HepG2 (cell line): Measurements from ENCODE around the gene TRIO. TPM values are rescaled to one million over a fixed set of nuclear protein-coding genes. Genes with fewer than 3 reads are reported as not detected.

Experiments used
- ATAC-seq: fragments of 200-7000 bp; cut with Tn5 transposase; 3 replicates; pipeline ENCODE4 v1.9.1; 2020; ENCODE audit warnings: mild to moderate bottlenecking, moderate library complexity
- BruUV-seq: library from RNA; stranded (reverse); fragments of 400-500 nt; replicated peaks from 2 replicates; lab custom pipeline; 2021; lab: Mats Ljungman, UMichigan
- CTCF ChIA-PET: fragments of 300-600 bp; formaldehyde crosslinking; extraction: SDS; loops from one replicate; lab custom pipeline; 2021; ENCODE audit warnings: low total read pairs, inconsistent platforms, low intra/inter-chr PET ratio; lab: Yijun Ruan, JAX
- POLR2A ChIA-PET: fragments of 350-600 bp; sonication (Branson Sonifier 250); formaldehyde crosslinking; loops from one replicate; lab custom pipeline; 2020; ENCODE audit warnings: antibody characterized with exemption, inconsistent platforms; lab: Yijun Ruan, JAX
- DNase-seq: peaks from one replicate; pipeline ENCODE4 v3.0.0-alpha.2; 2015; ENCODE audit warnings: low spot score
- FAIRE-seq: peaks from 3 replicates; lab custom pipeline; 2011; peaks lifted over from hg19 to GRCh38; lab: Jason Lieb, UNC
- H2AFZ ChIP-seq: one replicate; pipeline ENCODE4 v1.6.1; 2011; ENCODE audit warnings: low read length, inconsistent platforms
- H3K27ac ChIP-seq: fragments of 300-600 bp; 3 replicates; pipeline ENCODE4 v1.8.0; 2011; ENCODE audit warnings: mixed run types, mild to moderate bottlenecking, mixed read lengths, low read length, inconsistent platforms; ENCODE audit not compliant: insufficient read depth; ENCODE audit errors: extremely low read length
- H3K27me3 ChIP-seq, 2 experiments: fragments of 200-600 bp in 1 of 2; 2 replicates in 1 of 2; 3 replicates in 1 of 2; pipeline versions ENCODE4 v1.6.0 to v1.8.0; 2011; ENCODE audit warnings: low read length in 2 of 2, mild to moderate bottlenecking in 2 of 2, moderate library complexity in 2 of 2, inconsistent platforms in 1 of 2; ENCODE audit not compliant: insufficient read depth in 2 of 2, control insufficient read depth in 1 of 2
- H3K36me3 ChIP-seq, 2 experiments: fragments of 200-600 bp in 1 of 2; replicated peaks in 1 of 2; 2 replicates in 1 of 2; 3 replicates in 1 of 2; pipeline versions ENCODE4 v1.5.1 to v1.8.0; 2011; ENCODE audit warnings: low read length in 2 of 2, inconsistent platforms in 1 of 2; ENCODE audit not compliant: insufficient read depth in 2 of 2, control insufficient read depth in 1 of 2
- H3K4me1 ChIP-seq: 2 replicates; pipeline ENCODE4 v1.5.1; 2012; ENCODE audit warnings: low read length, inconsistent platforms; ENCODE audit not compliant: insufficient read depth
- H3K4me2 ChIP-seq: 2 replicates; pipeline ENCODE4 v1.6.0; 2011; ENCODE audit warnings: low read depth, low read length, inconsistent platforms
- H3K4me3 ChIP-seq, 3 experiments: fragments of 200-600 bp in 1 of 3; sonication (generic), shearing (Covaris generic) in 1 of 3; replicated peaks in 1 of 3; 2 replicates each; pipeline ENCODE4 v1.5.1; 2011 to 2016; ENCODE audit warnings: low read length in 3 of 3, inconsistent platforms in 2 of 3, low read depth in 2 of 3, mild to moderate bottlenecking in 2 of 3, control low read depth in 1 of 3, mixed read lengths in 1 of 3; ENCODE audit not compliant: insufficient read depth in 1 of 3
- H3K79me2 ChIP-seq: one replicate; pipeline ENCODE4 v1.6.1; 2011; ENCODE audit warnings: low read length, inconsistent platforms; ENCODE audit not compliant: insufficient read depth
- H3K9ac ChIP-seq: 2 replicates; pipeline ENCODE4 v1.6.0; 2011; ENCODE audit warnings: mild to moderate bottlenecking, low read depth, low read length, inconsistent platforms; ENCODE audit not compliant: insufficient read depth
- H3K9me3 ChIP-seq: 2 replicates; pipeline ENCODE4 v1.5.1; 2012; ENCODE audit warnings: mild to moderate bottlenecking, low read length
- H4K20me1 ChIP-seq: 2 replicates; pipeline ENCODE4 v1.6.0; 2011; ENCODE audit warnings: inconsistent platforms, mild to moderate bottlenecking, low read length, moderate library complexity; ENCODE audit not compliant: insufficient read depth
- MED8 ChIP-seq: sonication (generic); formaldehyde crosslinking; IDR thresholded peaks from 2 replicates; pipeline ENCODE4 v1.8.1; 2023; ENCODE audit warnings: mild to moderate bottlenecking, missing genetic modification reagents; ENCODE audit not compliant: insufficient replicate concordance
- RBFOX2 ChIP-seq: fragments of 200-400 bp; formaldehyde crosslinking; IDR thresholded peaks from 2 replicates; pipeline ENCODE4 v1.6.1; 2017; ENCODE audit warnings: low read depth, mild to moderate bottlenecking, low read length
- ZMYM3 ChIP-seq: sonication (generic); formaldehyde crosslinking; IDR thresholded peaks from 2 replicates; pipeline ENCODE4 v1.5.1; 2020; ENCODE audit warnings: mild to moderate bottlenecking, missing genetic modification reagents
- ZNF33A ChIP-seq: sonication (generic); formaldehyde crosslinking; IDR thresholded peaks from 2 replicates; pipeline ENCODE4 v1.5.1; 2020; ENCODE audit warnings: missing genetic modification reagents, mild to moderate bottlenecking, moderate library complexity, borderline replicate concordance
- ZNF446 ChIP-seq: sonication (generic); formaldehyde crosslinking; IDR thresholded peaks from 2 replicates; pipeline ENCODE4 v1.5.0; 2020; ENCODE audit warnings: mild to moderate bottlenecking, missing genetic modification reagents
- ZNF558 ChIP-seq: sonication (generic); formaldehyde crosslinking; IDR thresholded peaks from 2 replicates; pipeline ENCODE4 v1.9.0; 2022; ENCODE audit warnings: mild to moderate bottlenecking, missing genetic modification reagents, borderline replicate concordance
- ZNF747 ChIP-seq: sonication (generic); formaldehyde crosslinking; IDR thresholded peaks from 2 replicates; pipeline ENCODE4 v1.8.1; 2023; ENCODE audit warnings: missing genetic modification reagents, mild to moderate bottlenecking, borderline replicate concordance
- WGBS: methylation state at CpG from one replicate; pipeline ENCODE4 v1.1.6; 2017; ENCODE audit warnings: low lambda C conversion rate; 5-methylcytosine and 5-hydroxymethylcytosine counted together
- in situ Hi-C: cut with HindIII; loops from 2 replicates; pipeline ENCODE4 v1.10.0; 2017; ENCODE audit warnings: low pct_unique_long_range_greater_than_20kb; ENCODE audit not compliant: extremely low pct_ligation_motif_present
- intact Hi-C: fragments of 100-400 bp; cut with micrococcal nuclease; formaldehyde crosslinking; loops from one replicate; pipeline ENCODE4 v1.10.0; 2022; ENCODE audit not compliant: unreplicated experiment
- polyA plus RNA-seq, 8 experiments: library from polyadenylated mRNA; depleted of rRNA in 3 of 8; stranded (reverse) in 7 of 8; unstranded in 1 of 8; fragments of >200 nt; fragmentation: Illumina TruSeq in 4 of 8; extraction: Trizol in 4 of 8; gene quantifications; 2 replicates each; pipeline versions ENCODE4 v1.2.1 to v1.2.3, GENCODE V29; 2011 to 2016; ENCODE audit warnings: low read depth in 4 of 8, missing spikeins in 1 of 8, mixed read lengths in 1 of 8; ENCODE audit not compliant: insufficient read depth in 1 of 8
- total RNA-seq, 5 experiments: library from RNA; depleted of rRNA; stranded (reverse); fragments of >200 nt; fragmentation: Illumina TruSeq; extraction: Trizol; gene quantifications; 2 replicates each; pipeline ENCODE4 v1.2.3, GENCODE V29; 2016; ENCODE audit warnings: low read depth in 1 of 5
- TF ChIP-seq, protein P1 (sequence below): IDR thresholded peaks from 2 replicates; pipeline ENCODE4 v1.6.1; 2012; ENCODE audit warnings: low read depth, low read length, improper control_type of control experiment
- TF ChIP-seq, protein P2 (sequence below): sonication (generic); formaldehyde crosslinking; IDR thresholded peaks from 2 replicates; pipeline ENCODE4 v1.8.1; 2023; ENCODE audit warnings: mild to moderate bottlenecking, inconsistent platforms, moderate library complexity, missing genetic modification reagents, borderline replicate concordance
- TF ChIP-seq, protein P3 (sequence below): sonication (generic); formaldehyde crosslinking; IDR thresholded peaks from 2 replicates; pipeline ENCODE4 v1.5.0; 2020; ENCODE audit warnings: missing genetic modification reagents

TRIO gene
- total and polyA plus RNA-seq, 2 of the 13 experiments (the other 11 are each of a cell fraction or from before 2014, with no cell fraction given), result 45.2 to 45.9 TPM

DNA sequence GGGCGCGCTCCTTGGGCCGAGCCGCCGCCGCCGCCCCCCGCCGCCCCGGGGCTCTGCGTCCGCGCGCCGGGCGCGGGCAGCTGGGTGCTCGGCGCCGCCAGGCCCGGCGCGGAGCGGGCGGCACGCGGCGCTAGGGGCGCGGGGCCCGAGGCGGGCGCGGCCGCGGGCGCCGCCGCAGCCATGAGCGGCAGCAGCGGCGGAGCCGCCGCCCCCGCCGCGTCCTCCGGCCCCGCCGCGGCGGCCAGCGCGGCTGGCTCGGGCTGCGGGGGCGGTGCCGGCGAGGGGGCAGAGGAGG lies 351 bp downstream of the TRIO start:
- Histone ChIP-seq H3K27me3 (no peaks in the 10 kb centered on the region; a peak in 2 of 5 replicates), H3K9ac (peak overlapping the region; percentile 80), H3K79me2 (peaks cover 44% of the 10 kb centered on the region)
- no TSS peak for BruUV-seq
- ATAC-seq, result no peak
- POLR2A ChIA-PET, result interaction anchor here (1.0 kb wide), 2 partner anchors 70 to 121 kb away, joined by 3 read pairs; no protein-coding TSS in a partner anchor
- TF ChIP-seq ZNF558 (CRISPR knock-in tag), result 0 out of 2 replicates have a peak, but pooled peaks have one; percentile 7
- TF ChIP-seq, protein P1, sequence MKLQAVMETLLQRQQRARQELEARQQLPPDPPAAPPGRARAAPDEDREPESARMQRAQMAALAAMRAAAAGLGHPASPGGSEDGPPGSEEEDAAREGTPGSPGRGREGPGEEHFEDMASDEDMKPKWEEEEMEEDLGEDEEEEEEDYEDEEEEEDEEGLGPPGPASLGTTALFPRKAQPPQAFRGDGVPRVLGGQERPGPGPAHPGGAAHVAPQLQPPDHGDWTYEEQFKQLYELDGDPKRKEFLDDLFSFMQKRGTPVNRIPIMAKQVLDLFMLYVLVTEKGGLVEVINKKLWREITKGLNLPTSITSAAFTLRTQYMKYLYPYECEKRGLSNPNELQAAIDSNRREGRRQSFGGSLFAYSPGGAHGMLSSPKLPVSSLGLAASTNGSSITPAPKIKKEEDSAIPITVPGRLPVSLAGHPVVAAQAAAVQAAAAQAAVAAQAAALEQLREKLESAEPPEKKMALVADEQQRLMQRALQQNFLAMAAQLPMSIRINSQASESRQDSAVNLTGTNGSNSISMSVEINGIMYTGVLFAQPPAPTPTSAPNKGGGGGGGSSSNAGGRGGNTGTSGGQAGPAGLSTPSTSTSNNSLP, result no peak
- TF ChIP-seq, all 625 proteins: peak for 1
- no peak overlapping the region for H3K27ac ChIP-seq
- no CpG with 5 or more reads among the region's 59 CpGs for WGBS
- no peak for FAIRE-seq
- H3K36me3 ChIP-seq, result no peaks in the 10 kb centered on the region
- in situ Hi-C loops, result loop anchor here (10.0 kb wide), 1 partner anchor 121 kb away; no protein-coding TSS in a partner anchor
- H3K4me2 ChIP-seq, result peak overlapping the region; percentile 98
- H3K9me3 ChIP-seq, result no peaks in the 10 kb centered on the region
- intact Hi-C loops, result loop anchor here (1.0 to 10.0 kb wide), 3 partner anchors 31 to 521 kb away; partner anchors contain the start of gene OTULIN
- H3K4me3 ChIP-seq, result peak overlapping the region; percentile 85 to 99 (median 93); a peak in 5 of 6 replicates
- no peak overlapping the region for H2AFZ ChIP-seq
- H3K4me1 ChIP-seq, result peaks cover 33% of the 10 kb centered on the region
- peaks cover 36% of the 10 kb centered on the region for H4K20me1 ChIP-seq
- no peak for DNase-seq
- CTCF ChIA-PET, result interaction anchor here (1.3 kb wide), 1 partner anchor 126 kb away, joined by 5 read pairs; no protein-coding TSS in a partner anchor

DNA sequence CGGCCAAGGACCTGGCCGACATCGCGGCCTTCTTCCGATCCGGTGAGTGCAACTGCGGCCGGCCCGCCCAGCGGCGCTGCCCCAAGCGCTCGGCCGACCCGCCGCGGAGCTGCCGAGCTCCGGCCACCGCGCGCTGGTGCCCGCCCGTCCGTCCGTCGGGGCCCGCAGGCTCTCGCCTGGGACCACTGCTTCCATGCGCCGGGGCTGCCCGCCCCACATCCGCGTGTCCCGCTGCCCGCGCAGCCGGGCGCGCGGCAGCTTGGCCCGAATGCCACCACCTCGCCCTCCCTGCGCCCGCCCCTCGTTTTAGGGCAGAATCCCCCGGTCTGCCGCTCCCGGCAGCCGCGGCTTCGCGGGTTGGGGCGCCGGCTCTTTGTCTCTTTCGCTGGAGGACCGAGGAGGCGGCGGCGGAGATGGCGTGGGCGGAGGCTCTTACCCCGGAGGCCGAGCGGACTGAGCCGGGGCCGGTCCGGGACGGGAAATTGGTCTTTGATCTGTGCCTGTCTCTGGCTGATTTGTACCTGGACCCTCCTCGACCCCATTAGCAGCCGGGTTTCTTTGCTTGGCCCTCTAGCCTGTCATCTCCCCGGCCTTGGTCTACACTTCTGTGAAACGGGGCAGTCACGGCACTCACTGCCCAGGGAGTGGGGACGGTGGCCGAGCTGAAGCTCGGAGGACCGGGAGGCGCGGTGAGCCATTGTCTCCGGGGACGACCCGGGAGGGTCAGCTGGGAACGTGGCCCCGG lies 871 bp downstream of the TRIO start:
- H4K20me1 ChIP-seq, result peaks cover 41% of the 10 kb centered on the region
- H3K36me3 ChIP-seq, result no peaks in the 10 kb centered on the region
- peak overlapping the region; percentile 70 for H3K27ac ChIP-seq
- peaks cover 49% of the 10 kb centered on the region for H3K79me2 ChIP-seq
- no peaks in the 10 kb centered on the region; a peak in 2 of 5 replicates for H3K27me3 ChIP-seq
- ATAC-seq, result peak; percentile 8
- 0% methylated on average over 5 of the region's 85 CpGs for WGBS
- H3K4me2 ChIP-seq, result peak overlapping the region; percentile 63
- intact Hi-C loops (loop anchor here (1.0 to 10.0 kb wide), 3 partner anchors 31 to 521 kb away; partner anchors contain the start of gene OTULIN), in situ Hi-C loops (loop anchor here (10.0 kb wide), 1 partner anchor 121 kb away; no protein-coding TSS in a partner anchor)
- CTCF ChIA-PET, result no interaction called here
- H2AFZ ChIP-seq, result no peak overlapping the region
- H3K9ac ChIP-seq, result peak overlapping the region; percentile 80
- POLR2A ChIA-PET, result interaction anchor here (1.0 to 1.4 kb wide), 2 partner anchors 70 to 108 kb away, joined by 3 read pairs; no protein-coding TSS in a partner anchor
- FAIRE-seq, result no peak
- H3K4me1 ChIP-seq, result peaks cover 38% of the 10 kb centered on the region
- TSS peak; percentile 56 for BruUV-seq
- DNase-seq, result no peak
- peak overlapping the region; percentile 85 to 99 (median 93) for H3K4me3 ChIP-seq
- H3K9me3 ChIP-seq, result no peaks in the 10 kb centered on the region
- TF ChIP-seq ZNF446 (CRISPR knock-in tag) (no peak), ZNF33A (CRISPR knock-in tag) (no peak), MED8 (CRISPR knock-in tag) (no peak), ZMYM3 (CRISPR knock-in tag) (peak; percentile 64; the same call in 1 of the 2 replicates), RBFOX2 (peak; percentile 56), ZNF747 (CRISPR knock-in tag) (no peak)
- TF ChIP-seq, protein P2, sequence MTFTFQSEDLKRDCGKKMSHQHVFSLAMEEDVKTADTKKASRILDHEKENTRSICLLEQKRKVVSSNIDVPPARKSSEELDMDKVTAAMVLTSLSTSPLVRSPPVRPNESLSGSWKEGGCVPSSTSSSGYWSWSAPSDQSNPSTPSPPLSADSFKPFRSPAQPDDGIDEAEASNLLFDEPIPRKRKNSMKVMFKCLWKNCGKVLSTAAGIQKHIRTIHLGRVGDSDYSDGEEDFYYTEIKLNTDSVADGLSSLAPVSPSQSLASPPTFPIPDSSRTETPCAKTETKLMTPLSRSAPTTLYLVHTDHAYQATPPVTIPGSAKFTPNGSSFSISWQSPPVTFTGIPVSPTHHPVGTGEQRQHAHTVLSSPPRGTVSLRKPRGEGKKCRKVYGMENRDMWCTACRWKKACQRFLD (CRISPR knock-in tag), result 0 out of 2 replicates have a peak, but pooled peaks have one; percentile 31
- TF ChIP-seq, protein P3, sequence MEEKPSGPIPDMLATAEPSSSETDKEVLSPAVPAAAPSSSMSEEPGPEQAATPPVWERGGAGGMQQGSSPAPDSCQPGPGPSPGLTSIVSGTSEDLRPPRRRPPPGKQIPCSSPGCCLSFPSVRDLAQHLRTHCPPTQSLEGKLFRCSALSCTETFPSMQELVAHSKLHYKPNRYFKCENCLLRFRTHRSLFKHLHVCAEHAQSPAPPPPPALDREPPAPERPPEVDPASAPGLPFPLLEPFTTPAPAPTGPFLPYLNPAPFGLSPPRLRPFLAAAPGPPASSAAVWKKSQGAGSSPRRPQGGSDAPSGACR, result no peak
